ENCODE measurements around the gene ACY1.
"Not testable (repeated sequence)": the region's sequence is repeated elsewhere in the genome, so short reads cannot be mapped to it uniquely, and the experiment has no call there.

Gene ACY1

GRCh38 chr3:52029053-52029452 lies 45.7 kb downstream of the ACY1 start:
- no peaks in the 10 kb centered on the region for H3K36me3 ChIP-seq (replicated peaks)
- no peak for DNase-seq
- H3K27ac ChIP-seq: no peak overlapping the region
- no peak overlapping the region for H3K4me3 ChIP-seq (ENCODE audit: low read depth, low read length)
- in situ Hi-C loops (cut with HindIII; ENCODE audit: low pct_ligation_motif_present, low sequenced_read_pairs): no loop called here
- no peaks in the 10 kb centered on the region for H3K27me3 ChIP-seq (replicated peaks)
- TF ChIP-seq CTCF (IDR thresholded peaks at IDR 0.05; ENCODE audit: low read depth, low read length, missing control alignments): no peak

- in situ Hi-C loops (cut with HindIII; ENCODE audit: low pct_ligation_motif_present, low sequenced_read_pairs): no loop called here
- no peaks in the 10 kb centered on the region for H3K36me3 ChIP-seq (replicated peaks)
These were observed 46.2 kb downstream of the ACY1 start for GRCh38 chr3:52029535-52029934.

GRCh38 chr3:52030714-52031310 lies 47.5 kb downstream of the ACY1 start:
- DNase-seq: no peak
- in situ Hi-C loops (cut with HindIII; ENCODE audit: low pct_ligation_motif_present, low sequenced_read_pairs): no loop called here
- H3K36me3 ChIP-seq (replicated peaks): no peaks in the 10 kb centered on the region
- no peak overlapping the region for H3K4me3 ChIP-seq (ENCODE audit: low read depth, low read length)
- H3K27ac ChIP-seq: no peak overlapping the region
- TF ChIP-seq CTCF (IDR thresholded peaks at IDR 0.05; ENCODE audit: low read depth, low read length, missing control alignments): no peak
- H3K27me3 ChIP-seq (replicated peaks): no peaks in the 10 kb centered on the region

More at GRCh38 chr3:52029535-52029934, 46.2 kb downstream of the ACY1 start:
- TF ChIP-seq CTCF (IDR thresholded peaks at IDR 0.05; ENCODE audit: low read depth, low read length, missing control alignments): no peak
- Histone ChIP-seq H3K4me3 (ENCODE audit: low read depth, low read length) (no peak overlapping the region), H3K27me3 (replicated peaks) (no peaks in the 10 kb centered on the region), H3K27ac (no peak overlapping the region)
- no peak for DNase-seq

DNA sequence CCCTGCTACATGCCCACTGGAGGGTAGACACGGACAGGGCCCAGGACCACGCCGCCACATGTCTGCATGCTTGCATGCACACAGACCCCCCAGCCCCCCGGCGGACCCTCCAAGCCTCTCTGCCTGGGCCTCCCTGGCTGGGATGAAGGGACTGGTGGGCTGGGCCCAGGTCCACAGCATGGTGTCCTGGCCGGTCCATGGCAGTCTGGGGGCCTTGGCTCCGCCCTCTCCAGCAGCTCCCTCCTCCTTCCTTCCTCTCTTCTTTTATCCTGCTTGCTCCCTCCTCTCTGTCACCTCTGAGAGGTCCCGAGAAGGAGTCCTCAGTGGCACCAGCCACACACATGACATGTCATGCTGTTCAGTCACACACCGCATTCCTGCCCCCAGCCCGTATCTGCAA lies 48.6 kb downstream of the ACY1 start:
- in situ Hi-C loops (cut with HindIII; ENCODE audit: low pct_ligation_motif_present, low sequenced_read_pairs): no loop called here
- DNase-seq: no peak
- no peaks in the 10 kb centered on the region for H3K27me3 ChIP-seq (replicated peaks)
- H3K4me3 ChIP-seq (ENCODE audit: low read depth, low read length): no peak overlapping the region
- TF ChIP-seq CTCF (IDR thresholded peaks at IDR 0.05; ENCODE audit: low read depth, low read length, missing control alignments): no peak
- no peak overlapping the region for H3K27ac ChIP-seq
- no peaks in the 10 kb centered on the region for H3K36me3 ChIP-seq (replicated peaks)

GRCh38 chr3:52032702-52033408 lies 49.5 kb downstream of the ACY1 start:
- in situ Hi-C loops (cut with HindIII; ENCODE audit: low pct_ligation_motif_present, low sequenced_read_pairs): no loop called here
- Histone ChIP-seq H3K4me3 (ENCODE audit: low read depth, low read length) (no peak overlapping the region), H3K27ac (no peak overlapping the region), H3K36me3 (replicated peaks) (no peaks in the 10 kb centered on the region), H3K27me3 (replicated peaks) (no peaks in the 10 kb centered on the region)
- no peak for DNase-seq
- no peak for TF ChIP-seq CTCF (IDR thresholded peaks at IDR 0.05; ENCODE audit: low read depth, low read length, missing control alignments)

- in situ Hi-C loops (cut with HindIII; ENCODE audit: low pct_ligation_motif_present, low sequenced_read_pairs); H3K27me3 ChIP-seq (replicated peaks); DNase-seq; H3K27ac ChIP-seq; H3K36me3 ChIP-seq (replicated peaks); H3K4me3 ChIP-seq (ENCODE audit: low read depth, low read length): not testable (repeated sequence)
These were observed 50.4 kb downstream of the ACY1 start for GRCh38 chr3:52033748-52034147.
